ENCODE results near the gene RTRAF. TPM values are rescaled to one million over a fixed set of nuclear protein-coding genes. Genes with fewer than 3 reads are reported as not detected.

Gene RTRAF
- total RNA-seq, 6 experiments from 2014 or later: 35.1 to 73.0 (median 55.4) TPM

- H3K27me3 ChIP-seq: no peaks in the 10 kb centered on the region
- no peaks in the 10 kb centered on the region for H3K4me1 ChIP-seq
- H3K4me3 ChIP-seq: no peak overlapping the region
- 59% methylated on average over 7 of the region's 7 CpGs for WGBS (ENCODE audit: insufficient coverage, low coverage, low lambda C conversion rate, missing lambda C conversion rate)
- ATAC-seq (no peak), DNase-seq (no peak)
- no peaks in the 10 kb centered on the region for H3K36me3 ChIP-seq
- H3K27ac ChIP-seq: no peak overlapping the region
- intact Hi-C loops (cut with DNase I): no loop called here
- no peaks in the 10 kb centered on the region for H3K9me3 ChIP-seq
- no peak for TF ChIP-seq POLR2A (IDR thresholded peaks at IDR 0.05)
- no peak for TF ChIP-seq CTCF (IDR thresholded peaks at IDR 0.05)
Measured at GRCh38 chr14:51972566-51972965, 16.8 kb upstream of the RTRAF start.

- H3K9me3 ChIP-seq: no peaks in the 10 kb centered on the region
- no peak overlapping the region for H3K4me3 ChIP-seq
- ATAC-seq (no peak), DNase-seq (no peak)
- no peaks in the 10 kb centered on the region for H3K27me3 ChIP-seq
- no peak overlapping the region for H3K27ac ChIP-seq
- intact Hi-C loops (cut with DNase I): no loop called here
- 53% methylated on average over 5 of the region's 5 CpGs for WGBS (ENCODE audit: insufficient coverage, low coverage, low lambda C conversion rate, missing lambda C conversion rate)
- no peaks in the 10 kb centered on the region for H3K36me3 ChIP-seq
- TF ChIP-seq POLR2A (IDR thresholded peaks at IDR 0.05) (no peak), CTCF (IDR thresholded peaks at IDR 0.05) (no peak)
- H3K4me1 ChIP-seq: no peaks in the 10 kb centered on the region
Measured at GRCh38 chr14:51977075-51977474, 12.3 kb upstream of the RTRAF start.

- Histone ChIP-seq H3K9me3 (no peaks in the 10 kb centered on the region), H3K4me3 (no peak overlapping the region), H3K4me1 (no peaks in the 10 kb centered on the region), H3K27ac (no peak overlapping the region), H3K27me3 (no peaks in the 10 kb centered on the region), H3K36me3 (no peaks in the 10 kb centered on the region)
- intact Hi-C loops (cut with DNase I): no loop called here
- ATAC-seq (no peak), DNase-seq (no peak)
- WGBS (ENCODE audit: insufficient coverage, low coverage, low lambda C conversion rate, missing lambda C conversion rate): 30% methylated on average over 2 of the region's 2 CpGs
- no peak for TF ChIP-seq POLR2A (IDR thresholded peaks at IDR 0.05)
- no peak for TF ChIP-seq CTCF (IDR thresholded peaks at IDR 0.05)
Measured at GRCh38 chr14:51978681-51979085, 10.7 kb upstream of the RTRAF start.

GRCh38 chr14:51979088-51979709, 10.1 kb upstream of the RTRAF start:
- WGBS (ENCODE audit: insufficient coverage, low coverage, low lambda C conversion rate, missing lambda C conversion rate): 21% methylated on average over 17 of the region's 17 CpGs
- H3K4me3 ChIP-seq: no peak overlapping the region
- peak; percentile 68 to 80 (median 76) for DNase-seq
- no peaks in the 10 kb centered on the region for H3K9me3 ChIP-seq
- intact Hi-C loops (cut with DNase I): no loop called here
- no peaks in the 10 kb centered on the region for H3K36me3 ChIP-seq
- no peaks in the 10 kb centered on the region for H3K4me1 ChIP-seq
- no peak overlapping the region for H3K27ac ChIP-seq
- no peaks in the 10 kb centered on the region for H3K27me3 ChIP-seq
- no peak for TF ChIP-seq POLR2A (IDR thresholded peaks at IDR 0.05)
- TF ChIP-seq CTCF (IDR thresholded peaks at IDR 0.05): peak; percentile 81 to 96 (median 93)
- ATAC-seq: peak; percentile 87 to 97 (median 94)

Measured in right lobe of liver (tissue), 6 donors.